Measurements from ENCODE around the gene B3GNT4. TPM values are rescaled to one million over a fixed set of nuclear protein-coding genes. Genes with fewer than 3 reads are reported as not detected.

B3GNT4 gene
- total RNA-seq, 1 experiment from 2014 or later: 0.07 TPM

Small RNAs within 50 kb of the gene (small RNA-seq; reads per million reads assigned to genes)
- gene DIABLO: 0.87 reads per million, percentile 25 among the genes with 10 or more reads in this experiment

Other genes starting within 250 kb of the B3GNT4 start
- gene BCL7A, start 181.8 kb upstream of the B3GNT4 start, total RNA-seq (2014; rRNA removed; shearing (Covaris generic); ENCODE audit: low replicate concordance): 67.2 and 75.5 TPM in 2 replicates
- gene MLXIP, start 125.0 kb upstream of the B3GNT4 start, total RNA-seq (2014; rRNA removed; shearing (Covaris generic); ENCODE audit: low replicate concordance): 13.8 and 14.8 TPM in 2 replicates
- not detected in 2 replicates for gene IL31, start 29.5 kb upstream of the B3GNT4 start, total RNA-seq (2014; rRNA removed; shearing (Covaris generic); ENCODE audit: low replicate concordance)
- not detected in 2 replicates for gene LRRC43, start 20.6 kb upstream of the B3GNT4 start, total RNA-seq (2014; rRNA removed; shearing (Covaris generic); ENCODE audit: low replicate concordance)
- gene DIABLO, start 22.3 kb downstream of the B3GNT4 start, total RNA-seq (2014; rRNA removed; shearing (Covaris generic); ENCODE audit: low replicate concordance): 42.2 and 45.8 TPM in 2 replicates
- 13.7 and 20.3 TPM in 2 replicates for gene VPS33A, start 62.8 kb downstream of the B3GNT4 start, total RNA-seq (2014; rRNA removed; shearing (Covaris generic); ENCODE audit: low replicate concordance)
- gene CLIP1, start 219.0 kb downstream of the B3GNT4 start, total RNA-seq (2014; rRNA removed; shearing (Covaris generic); ENCODE audit: low replicate concordance): 16.0 and 18.0 TPM in 2 replicates

All from Karpas-422 (cell line).